Stimulated activated naive CD8-positive, alpha-beta T cell treated with anti-CD3 and anti-CD28 coated beads, Interleukin-15, amount 100 ng/mL, for 72 hours (primary cell): ENCODE measurements around the gene CCDC175.
A peak's percentile ranks its signal among the peaks of the same experiment; 100 is the strongest.

Experiments
- ATAC-seq: fragments of 150-1000 bp; cut with Tn5 transposase; 2 replicates; pipeline ENCODE4 v1.10.0; 2021; ENCODE audit warnings: mild to moderate bottlenecking, moderate library complexity
- DNase-seq, 2 donors: peaks; one replicate each; pipeline ENCODE4 v3.0.0; 2021 to 2022
- H3K27ac Mint-ChIP-seq, 2 donors: one replicate each; pipeline ENCODE4 v1.8.0; 2022; ENCODE audit warnings: mild to moderate bottlenecking in 2 of 2, mixed read lengths in 2 of 2, moderate library complexity in 2 of 2
- H3K27me3 Mint-ChIP-seq: one replicate; pipeline ENCODE4 v1.8.0; 2022; ENCODE audit warnings: mixed read lengths
- H3K4me1 Mint-ChIP-seq: one replicate; pipeline ENCODE4 v1.8.0; 2022; ENCODE audit warnings: mild to moderate bottlenecking, mixed read lengths
- H3K4me3 Mint-ChIP-seq, 2 donors: one replicate each; pipeline ENCODE4 v1.8.0; 2022; ENCODE audit warnings: mild to moderate bottlenecking in 2 of 2, mixed read lengths in 2 of 2, moderate library complexity in 1 of 2
- H3K9me3 Mint-ChIP-seq, 2 donors: one replicate each; pipeline ENCODE4 v1.8.0; 2022; ENCODE audit warnings: mixed read lengths in 2 of 2

The CCDC175 gene

GRCh38 chr14:59475709-59476108, 100.9 kb downstream of the CCDC175 start:
- DNase-seq (no peak), ATAC-seq (no peak)
- no peak overlapping the region for H3K27ac Mint-ChIP-seq
- no peaks in the 10 kb centered on the region for H3K27me3 Mint-ChIP-seq
- H3K4me3 Mint-ChIP-seq, result no peak overlapping the region
- no peaks in the 10 kb centered on the region for H3K9me3 Mint-ChIP-seq
- peaks cover 9% of the 10 kb centered on the region for H3K4me1 Mint-ChIP-seq

DNA sequence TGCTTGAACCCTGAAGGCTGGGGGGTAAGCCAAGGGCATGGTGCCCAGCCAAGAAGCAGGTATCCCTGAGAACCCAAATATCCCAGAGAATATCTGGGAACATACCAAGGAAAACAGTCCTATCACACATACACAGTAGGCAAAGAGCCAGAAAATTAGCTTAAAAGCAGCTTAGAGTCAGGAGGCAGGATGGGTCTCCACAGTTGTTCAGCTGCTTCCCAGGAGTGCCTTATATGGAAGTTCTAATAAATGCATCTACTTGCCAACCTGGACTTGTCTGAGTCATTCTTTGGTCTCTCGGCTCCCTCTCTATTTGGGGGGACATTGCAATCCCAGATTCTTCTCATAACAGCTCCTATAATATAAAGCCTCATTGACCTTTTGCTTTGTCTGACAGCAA, 102.4 kb downstream of the CCDC175 start:
- no peaks in the 10 kb centered on the region for H3K9me3 Mint-ChIP-seq
- H3K4me3 Mint-ChIP-seq, result no peak overlapping the region
- DNase-seq (no peak), ATAC-seq (no peak)
- H3K4me1 Mint-ChIP-seq, result no peaks in the 10 kb centered on the region
- no peak overlapping the region for H3K27ac Mint-ChIP-seq
- no peaks in the 10 kb centered on the region for H3K27me3 Mint-ChIP-seq

DNA sequence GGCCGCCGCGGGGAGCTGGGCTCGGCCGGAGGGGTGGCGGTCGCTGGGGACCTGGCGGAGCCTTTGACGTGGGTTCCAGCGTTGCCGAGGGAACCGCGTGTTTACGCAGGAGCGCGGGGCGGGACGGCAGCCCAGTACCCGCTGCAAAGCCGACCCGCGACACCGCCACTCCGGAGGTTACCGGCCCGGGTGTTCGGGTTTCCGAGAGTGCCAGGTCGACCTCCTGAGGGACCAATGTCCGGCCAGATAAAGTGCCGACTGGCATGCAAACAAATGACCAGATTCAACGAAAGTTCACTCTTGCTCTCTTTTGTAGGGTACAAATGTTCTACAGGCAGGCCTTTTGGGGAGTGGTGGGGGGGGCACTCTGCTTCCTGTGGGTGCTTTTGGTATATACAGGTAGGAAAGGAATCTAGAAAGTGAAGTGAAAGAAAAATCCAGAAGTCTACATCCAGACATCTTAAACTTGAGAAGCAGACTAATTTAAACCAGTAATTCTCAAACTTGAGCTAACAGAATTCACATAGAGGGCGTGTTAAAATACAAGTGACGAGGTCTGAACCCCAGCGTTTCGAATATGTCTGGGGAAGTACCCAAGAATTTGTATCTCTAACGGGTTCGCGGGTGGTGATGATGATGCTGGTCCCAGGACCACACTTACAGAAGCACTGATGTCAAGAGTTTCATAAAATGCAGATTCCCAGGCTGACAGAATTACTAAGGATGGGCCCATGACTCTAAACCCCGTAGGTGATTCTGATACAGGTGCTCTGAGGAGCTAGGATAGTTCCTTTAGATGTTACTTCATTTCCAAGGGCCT, 111.1 kb downstream of the CCDC175 start, which contains the start of gene GPR135:
Gene GPR135 (minus strand): TSS at position 65 of the 820 bp plus-strand sequence. CDS start 154 bp downstream, outside the sequence.
- DNase-seq (peak; percentile 23 to 38), ATAC-seq (peak; percentile 52)
- Mint-ChIP-seq H3K4me3 (peak within 1 kb of the TSS; percentile 89 to 92), H3K9me3 (no peaks in the 10 kb centered on the region), H3K27me3 (peaks cover 9% of the 10 kb centered on the region), H3K27ac (peak within 1 kb of the TSS in 1 of 2 donors; percentile 89), H3K4me1 (peaks cover 9% of the 10 kb centered on the region)

DNA sequence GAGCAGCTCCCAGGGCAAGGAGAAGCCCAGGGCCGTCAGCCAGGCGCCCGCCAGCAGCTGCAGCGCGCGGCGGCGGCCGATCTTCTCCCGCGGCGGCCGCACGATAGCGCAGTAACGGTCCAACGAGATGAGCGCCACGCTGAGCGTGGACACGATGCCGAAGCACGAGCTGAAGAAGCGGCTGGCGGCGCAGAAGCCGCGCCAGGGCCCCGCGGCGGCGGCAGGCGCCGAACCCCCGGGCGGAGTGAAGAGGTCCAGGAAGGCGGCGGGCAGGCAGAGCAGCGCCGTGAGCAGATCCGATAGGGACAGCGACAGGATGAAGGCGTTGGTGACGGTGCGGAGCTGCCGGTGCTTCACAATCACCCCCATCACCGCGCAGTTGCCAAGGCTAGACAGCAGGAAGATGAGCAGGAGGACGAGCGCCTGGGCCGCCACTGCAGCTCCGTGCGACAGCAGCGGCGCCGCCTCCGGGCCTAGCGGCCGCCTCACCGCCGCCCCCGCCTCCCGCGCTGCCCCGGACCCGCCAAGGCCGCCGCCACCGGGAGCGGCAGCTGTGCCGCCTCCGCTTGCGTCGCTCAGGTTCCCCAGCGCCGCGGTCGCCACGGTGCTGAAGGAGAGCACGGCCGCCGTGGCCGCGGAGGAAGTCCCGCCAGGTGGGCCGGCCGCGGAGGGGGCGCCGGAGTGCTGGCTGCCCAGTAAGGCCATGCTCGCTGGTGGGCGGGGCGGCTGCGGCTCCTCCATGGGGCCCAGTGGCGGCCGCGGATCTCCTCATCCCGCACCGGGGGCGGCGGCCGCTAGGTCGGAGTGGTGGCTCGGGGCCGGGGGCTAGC, 111.9 kb downstream of the CCDC175 start:
- H3K9me3 Mint-ChIP-seq, result no peaks in the 10 kb centered on the region
- peak; percentile 81 for ATAC-seq
- H3K4me1 Mint-ChIP-seq, result peaks cover 9% of the 10 kb centered on the region
- peak overlapping the region in 1 of 2 donors; percentile 44 for H3K27ac Mint-ChIP-seq
- peak overlapping the region; percentile 89 to 92 for H3K4me3 Mint-ChIP-seq
- DNase-seq, result peak; percentile 52 to 59
- H3K27me3 Mint-ChIP-seq, result peaks cover 9% of the 10 kb centered on the region

GRCh38 chr14:59463787-59464485, 112.7 kb downstream of the CCDC175 start:
- ATAC-seq, result peak; percentile 58
- Mint-ChIP-seq H3K4me3 (peak overlapping the region; percentile 89 to 92), H3K27ac (peak overlapping the region in 1 of 2 donors; percentile 78), H3K4me1 (peaks cover 9% of the 10 kb centered on the region), H3K27me3 (peaks cover 9% of the 10 kb centered on the region), H3K9me3 (no peaks in the 10 kb centered on the region)
- DNase-seq, result peak; percentile 48 to 56

GRCh38 chr14:59461891-59462290, 114.7 kb downstream of the CCDC175 start:
- Mint-ChIP-seq H3K4me3 (no peak overlapping the region), H3K4me1 (peaks cover 9% of the 10 kb centered on the region), H3K27ac (no peak overlapping the region), H3K27me3 (peaks cover 9% of the 10 kb centered on the region), H3K9me3 (no peaks in the 10 kb centered on the region)
- no peak for ATAC-seq
- DNase-seq, result no peak

GRCh38 chr14:59460378-59460777, 116.2 kb downstream of the CCDC175 start:
- Mint-ChIP-seq H3K4me1 (peaks cover 9% of the 10 kb centered on the region), H3K9me3 (no peaks in the 10 kb centered on the region), H3K4me3 (no peak overlapping the region), H3K27ac (no peak overlapping the region), H3K27me3 (peaks cover 9% of the 10 kb centered on the region)
- ATAC-seq (no peak), DNase-seq (no peak)

DNA sequence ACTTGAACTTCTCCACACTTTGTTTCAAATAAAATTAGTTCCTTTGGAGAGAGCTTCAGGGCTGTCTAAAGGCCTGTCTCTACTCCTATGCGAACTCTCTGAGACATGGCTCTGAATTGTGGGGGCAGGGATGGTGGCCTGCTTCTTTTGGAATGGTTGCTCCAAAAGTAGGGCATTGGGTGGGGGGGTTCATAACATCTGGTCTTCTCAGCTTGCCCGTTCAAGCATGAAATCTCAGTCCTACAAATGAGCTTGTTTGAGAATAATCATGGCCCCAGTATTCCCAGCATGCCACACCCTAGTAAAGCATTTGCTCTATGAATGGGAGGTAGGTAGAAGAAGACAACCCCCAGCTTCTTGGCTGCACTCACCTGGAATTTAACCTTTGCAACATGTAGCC, 118.1 kb downstream of the CCDC175 start:
- peak overlapping the region in 1 of 2 donors; percentile 54 for H3K27ac Mint-ChIP-seq
- H3K9me3 Mint-ChIP-seq, result no peaks in the 10 kb centered on the region
- ATAC-seq (no peak), DNase-seq (no peak)
- H3K27me3 Mint-ChIP-seq, result peaks cover 9% of the 10 kb centered on the region
- no peaks in the 10 kb centered on the region for H3K4me1 Mint-ChIP-seq
- H3K4me3 Mint-ChIP-seq, result no peak overlapping the region

DNA sequence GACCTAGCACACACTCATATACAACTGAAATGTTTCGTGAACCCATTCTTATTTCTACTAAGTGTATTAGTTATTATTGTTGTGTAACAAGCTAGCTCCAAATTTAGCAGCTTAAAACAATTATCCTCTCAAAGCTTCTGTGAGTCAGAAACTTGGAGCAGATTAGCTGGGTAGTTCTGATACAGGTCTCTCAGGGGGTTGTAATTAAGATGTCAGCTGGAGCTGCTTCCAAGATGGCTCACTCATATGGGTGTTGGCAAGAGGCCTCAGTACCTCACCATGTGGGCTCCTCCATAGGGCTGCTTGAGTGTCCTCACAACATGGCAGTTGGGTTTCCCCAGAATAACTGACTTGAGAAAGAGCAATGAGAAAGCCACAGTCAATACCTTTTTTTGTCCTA, 121.2 kb downstream of the CCDC175 start:
- Mint-ChIP-seq H3K27me3 (no peaks in the 10 kb centered on the region), H3K27ac (no peak overlapping the region), H3K4me1 (no peaks in the 10 kb centered on the region), H3K4me3 (no peak overlapping the region), H3K9me3 (no peaks in the 10 kb centered on the region)
- ATAC-seq (no peak), DNase-seq (no peak)
